Astrocyte (in vitro differentiated cells and primary cell): ENCODE measurements around the gene USP49.

ENCODE experiments used
- CTCF ChIP-seq: IDR thresholded peaks from 2 replicates; pipeline ENCODE4 v1.5.1; 2011; ENCODE audit warnings: low read depth, mild to moderate bottlenecking, inconsistent platforms, low read length, moderate library complexity; ENCODE audit not compliant: insufficient read depth
- EZH2 ChIP-seq: IDR thresholded peaks from 2 replicates; pipeline ENCODE4 v1.6.1; 2012; ENCODE audit warnings: mild to moderate bottlenecking, low read length, inconsistent platforms; ENCODE audit not compliant: insufficient read depth

GRCh38 chr6:41823178-41823577 is 72.0 kb downstream of the USP49 start:
- no peak for TF ChIP-seq CTCF
- no peak for TF ChIP-seq EZH2
